K562 (cell line): ENCODE data around the gene GMNN. TPM values are rescaled to one million over a fixed set of nuclear protein-coding genes. Genes with fewer than 3 reads are reported as not detected.

Experiments
- CHD2 ChIP-seq: IDR thresholded peaks from 2 replicates; pipeline ENCODE4 v1.6.1; 2011; ENCODE audit warnings: low read depth, low read length
- FOXA3 ChIP-seq, 2 experiments: fragments of 450-650 bp in 1 of 2; sonication (generic) in 1 of 2; formaldehyde crosslinking; IDR thresholded peaks in 1 of 2; conservative IDR thresholded peaks in 1 of 2; 2 replicates each; pipeline versions ENCODE4 v1.4.0 to v1.8.0; 2020 to 2022; ENCODE audit warnings: mild to moderate bottlenecking in 2 of 2, missing genetic modification reagents in 1 of 2
- KLF10 ChIP-seq: fragments of 250-450 bp; sonication (Bioruptor Pico); IDR thresholded peaks from 2 replicates; pipeline ENCODE4 v1.6.1; 2021; ENCODE audit warnings: matching md5 sums
- MTA3 ChIP-seq: fragments of 450-650 bp; formaldehyde crosslinking; IDR thresholded peaks from 2 replicates; pipeline ENCODE4 v1.6.1; 2017; ENCODE audit warnings: mild to moderate bottlenecking, borderline replicate concordance
- NBN ChIP-seq: fragments of 450-650 bp; IDR thresholded peaks from 2 replicates; pipeline ENCODE4 v1.6.1; 2016; ENCODE audit warnings: low read depth, mild to moderate bottlenecking
- POU5F1 ChIP-seq: fragments of 150-350 bp; IDR thresholded peaks from 2 replicates; pipeline ENCODE4 v1.6.1; 2014; ENCODE audit warnings: borderline replicate concordance, low read length, low read depth, mild to moderate bottlenecking; ENCODE audit not compliant: partially characterized antibody
- RCOR1 ChIP-seq, 2 experiments: IDR thresholded peaks; 2 replicates each; pipeline ENCODE4 v1.6.1; 2012; ENCODE audit warnings: low read depth in 2 of 2, low read length in 2 of 2, borderline replicate concordance in 1 of 2, improper control_type of control experiment in 1 of 2
- SETDB1 ChIP-seq: IDR thresholded peaks from one replicate; pipeline ENCODE4 v1.6.1; 2012; ENCODE audit warnings: low read length, control low read depth, inconsistent platforms
- TAF9B ChIP-seq: fragments of 450-650 bp; IDR thresholded peaks from 2 replicates; pipeline ENCODE4 v1.6.1; 2018; ENCODE audit warnings: mild to moderate bottlenecking; ENCODE audit not compliant: partially characterized antibody
- TCFL5 ChIP-seq: fragments of 250-450 bp; sonication (Bioruptor Pico); conservative IDR thresholded peaks from 2 replicates; pipeline ENCODE4 v1.6.1; 2021; ENCODE audit warnings: mild to moderate bottlenecking, moderate library complexity, matching md5 sums
- TEAD4 ChIP-seq, 2 experiments: sonication (generic) in 1 of 2; formaldehyde crosslinking in 1 of 2; IDR thresholded peaks; 2 replicates each; pipeline versions ENCODE4 v1.6.1 to v1.8.0; 2012 to 2022; ENCODE audit warnings: borderline replicate concordance in 1 of 2, inconsistent platforms in 1 of 2, low read length in 1 of 2, mild to moderate bottlenecking in 1 of 2, missing genetic modification reagents in 1 of 2
- TFAM ChIP-seq: fragments of 250-450 bp; sonication (Bioruptor Pico); conservative IDR thresholded peaks from 2 replicates; pipeline ENCODE4 v1.5.0; 2021; ENCODE audit warnings: mild to moderate bottlenecking, moderate library complexity
- XRCC5 ChIP-seq: fragments of 200-400 bp; formaldehyde crosslinking; IDR thresholded peaks from 2 replicates; pipeline ENCODE4 v1.6.1; 2017; ENCODE audit warnings: low read depth, mild to moderate bottlenecking, low read length
- ZNF212 ChIP-seq: fragments of 450-650 bp; formaldehyde crosslinking; IDR thresholded peaks from 2 replicates; pipeline ENCODE4 v1.4.0; 2020; ENCODE audit warnings: mild to moderate bottlenecking
- ZNF445 ChIP-seq: fragments of 250-450 bp; sonication (Bioruptor Pico); IDR thresholded peaks from 2 replicates; pipeline ENCODE4 v1.4.0; 2020; ENCODE audit warnings: low read depth, mild to moderate bottlenecking, moderate library complexity
- ZNF764 ChIP-seq: fragments of 250-450 bp; sonication (Bioruptor Pico); IDR thresholded peaks from 2 replicates; pipeline ENCODE4 v1.4.0; 2020; ENCODE audit warnings: low read depth, mild to moderate bottlenecking, moderate library complexity
- ZZZ3 ChIP-seq: fragments of 450-650 bp; IDR thresholded peaks from 2 replicates; pipeline ENCODE4 v1.6.1; 2016; ENCODE audit warnings: antibody characterized with exemption, mild to moderate bottlenecking, moderate library complexity
- polyA plus RNA-seq, 8 experiments: library from polyadenylated mRNA; depleted of rRNA in 4 of 8; stranded (reverse) in 5 of 8; unstranded in 3 of 8; fragments of >200 nt; fragmentation: Nextera tagmentation in 2 of 8; fragmentation: Illumina TruSeq in 1 of 8; extraction: Ambion mirVana in 2 of 8; extraction: Trizol in 1 of 8; gene quantifications; 2 replicates each; pipeline versions ENCODE4 v1.2.1 to v1.2.3, GENCODE V29; 2011 to 2014; ENCODE audit warnings: inconsistent platforms in 1 of 8, missing spikeins in 1 of 8
- total RNA-seq, 7 experiments: library from RNA; depleted of rRNA in 6 of 7; stranded (reverse); fragments of >200 nt in 6 of 7; fragmentation: Illumina TruSeq in 2 of 7; extraction: Trizol in 2 of 7; gene quantifications; 2 replicates each; pipeline versions ENCODE4 v1.2.1 to v1.2.3, GENCODE V29; 2011 to 2021; ENCODE audit warnings: low replicate concordance in 1 of 7
- TF ChIP-seq, protein P1 (sequence below), 2 experiments: fragments of 450-650 bp in 1 of 2; sonication (generic) in 1 of 2; formaldehyde crosslinking in 1 of 2; IDR thresholded peaks in 1 of 2; conservative IDR thresholded peaks in 1 of 2; 2 replicates each; pipeline versions ENCODE4 v1.6.1 to v1.8.1; 2016 to 2023; ENCODE audit warnings: mild to moderate bottlenecking in 2 of 2, moderate library complexity in 2 of 2, inconsistent platforms in 1 of 2, missing genetic modification reagents in 1 of 2
- TF ChIP-seq, protein P2 (sequence below): fragments of 450-650 bp; IDR thresholded peaks from one replicate; pipeline ENCODE4 v1.6.1; 2018; ENCODE audit warnings: mild to moderate bottlenecking, moderate library complexity; ENCODE audit not compliant: partially characterized antibody
- TF ChIP-seq, protein P3 (sequence below): fragments of 250-450 bp; sonication (Bioruptor Pico); IDR thresholded peaks from 2 replicates; pipeline ENCODE4 v1.8.0; 2022; ENCODE audit warnings: moderate library complexity, mild to moderate bottlenecking, inconsistent platforms
- TF ChIP-seq, protein P4 (sequence below): fragments of 250-450 bp; sonication (Bioruptor Pico); IDR thresholded peaks from 2 replicates; pipeline ENCODE4 v1.4.0; 2020; ENCODE audit warnings: mild to moderate bottlenecking, moderate library complexity, borderline replicate concordance

GMNN gene
- total and polyA plus RNA-seq, 9 of the 15 experiments (the other 6 are each of a cell fraction or from before 2014, with no cell fraction given): 144 to 370 (median 210) TPM

GRCh38 chr6:24774696-24775519 lies at the start of gene GMNN (continued):
- TF ChIP-seq POU5F1 (no peak), TEAD4 (IDR thresholded peaks at IDR 0.05; ENCODE audit: low read length) (peak; percentile 10; the same call in 1 of the 2 replicates), TEAD4 (CRISPR knock-in tag; IDR thresholded peaks at IDR 0.05; ENCODE audit: borderline replicate concordance) (no peak), KLF10 (CRISPR knock-in tag) (no peak), ZNF445 (CRISPR knock-in tag) (0 out of 2 replicates have a peak, but pooled peaks have one; percentile 16), SETDB1 (no peak), RCOR1 (IDR thresholded peaks at IDR 0.05; ENCODE audit: borderline replicate concordance in 1 of 2, low read depth in 2 of 2, low read length in 2 of 2) (peak in 1 of 2 experiments; percentile 55; a peak in 1 of 4 replicates), ZZZ3 (peak; percentile 95), FOXA3 (CRISPR knock-in tag; conservative IDR thresholded peaks at IDR 0.05 in 1 of 2, IDR thresholded peaks at IDR 0.05 in 1 of 2) (no peak), TFAM (CRISPR knock-in tag) (no peak), CHD2 (peak; percentile 77; the same call in 1 of the 2 replicates), TCFL5 (CRISPR knock-in tag) (no peak), MTA3 (peak; percentile 86; the same call in 1 of the 2 replicates), NBN (peak; percentile 24; the same call in 1 of the 2 replicates), ZNF764 (CRISPR knock-in tag) (no peak), TAF9B (peak; percentile 92), ZNF212 (CRISPR knock-in tag) (no peak), XRCC5 (peak; percentile 36; the same call in 1 of the 2 replicates)
- TF ChIP-seq, protein P1, sequence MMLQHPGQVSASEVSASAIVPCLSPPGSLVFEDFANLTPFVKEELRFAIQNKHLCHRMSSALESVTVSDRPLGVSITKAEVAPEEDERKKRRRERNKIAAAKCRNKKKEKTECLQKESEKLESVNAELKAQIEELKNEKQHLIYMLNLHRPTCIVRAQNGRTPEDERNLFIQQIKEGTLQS (IDR thresholded peaks at IDR 0.05): peak; percentile 16; the same call in 1 of the 2 replicates
- TF ChIP-seq, protein P1 (CRISPR knock-in tag; conservative IDR thresholded peaks at IDR 0.05): peak; percentile 54
- TF ChIP-seq, protein P2, sequence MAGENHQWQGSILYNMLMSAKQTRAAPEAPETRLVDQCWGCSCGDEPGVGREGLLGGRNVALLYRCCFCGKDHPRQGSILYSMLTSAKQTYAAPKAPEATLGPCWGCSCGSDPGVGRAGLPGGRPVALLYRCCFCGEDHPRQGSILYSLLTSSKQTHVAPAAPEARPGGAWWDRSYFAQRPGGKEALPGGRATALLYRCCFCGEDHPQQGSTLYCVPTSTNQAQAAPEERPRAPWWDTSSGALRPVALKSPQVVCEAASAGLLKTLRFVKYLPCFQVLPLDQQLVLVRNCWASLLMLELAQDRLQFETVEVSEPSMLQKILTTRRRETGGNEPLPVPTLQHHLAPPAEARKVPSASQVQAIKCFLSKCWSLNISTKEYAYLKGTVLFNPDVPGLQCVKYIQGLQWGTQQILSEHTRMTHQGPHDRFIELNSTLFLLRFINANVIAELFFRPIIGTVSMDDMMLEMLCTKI: no peak
- TF ChIP-seq, protein P3, sequence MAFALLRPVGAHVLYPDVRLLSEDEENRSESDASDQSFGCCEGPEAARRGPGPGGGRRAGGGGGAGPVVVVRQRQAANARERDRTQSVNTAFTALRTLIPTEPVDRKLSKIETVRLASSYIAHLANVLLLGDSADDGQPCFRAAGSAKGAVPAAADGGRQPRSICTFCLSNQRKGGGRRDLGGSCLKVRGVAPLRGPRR (CRISPR knock-in tag): 0 out of 2 replicates have a peak, but pooled peaks have one; percentile 84
- TF ChIP-seq, protein P4, sequence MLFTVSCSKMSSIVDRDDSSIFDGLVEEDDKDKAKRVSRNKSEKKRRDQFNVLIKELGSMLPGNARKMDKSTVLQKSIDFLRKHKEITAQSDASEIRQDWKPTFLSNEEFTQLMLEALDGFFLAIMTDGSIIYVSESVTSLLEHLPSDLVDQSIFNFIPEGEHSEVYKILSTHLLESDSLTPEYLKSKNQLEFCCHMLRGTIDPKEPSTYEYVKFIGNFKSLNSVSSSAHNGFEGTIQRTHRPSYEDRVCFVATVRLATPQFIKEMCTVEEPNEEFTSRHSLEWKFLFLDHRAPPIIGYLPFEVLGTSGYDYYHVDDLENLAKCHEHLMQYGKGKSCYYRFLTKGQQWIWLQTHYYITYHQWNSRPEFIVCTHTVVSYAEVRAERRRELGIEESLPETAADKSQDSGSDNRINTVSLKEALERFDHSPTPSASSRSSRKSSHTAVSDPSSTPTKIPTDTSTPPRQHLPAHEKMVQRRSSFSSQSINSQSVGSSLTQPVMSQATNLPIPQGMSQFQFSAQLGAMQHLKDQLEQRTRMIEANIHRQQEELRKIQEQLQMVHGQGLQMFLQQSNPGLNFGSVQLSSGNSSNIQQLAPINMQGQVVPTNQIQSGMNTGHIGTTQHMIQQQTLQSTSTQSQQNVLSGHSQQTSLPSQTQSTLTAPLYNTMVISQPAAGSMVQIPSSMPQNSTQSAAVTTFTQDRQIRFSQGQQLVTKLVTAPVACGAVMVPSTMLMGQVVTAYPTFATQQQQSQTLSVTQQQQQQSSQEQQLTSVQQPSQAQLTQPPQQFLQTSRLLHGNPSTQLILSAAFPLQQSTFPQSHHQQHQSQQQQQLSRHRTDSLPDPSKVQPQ: no peak
